SU-DHL-6 (cell line): ENCODE measurements around the gene MESD.

ENCODE experiments used
- EZH2phosphoT487 ChIP-seq: fragments of 200-600 bp; sonication (generic), shearing (Covaris generic); conservative IDR thresholded peaks from 2 replicates; pipeline ENCODE4 v1.6.1; 2018; ENCODE audit warnings: mild to moderate bottlenecking, antibody characterized with exemption, low read length, moderate library complexity, mixed read lengths
- TF ChIP-seq, protein P1 (sequence below): fragments of 200-600 bp; sonication (generic); IDR thresholded peaks from one replicate; pipeline ENCODE4 v1.5.1; 2017; ENCODE audit warnings: antibody characterized with exemption, mild to moderate bottlenecking, low read length, moderate library complexity; ENCODE audit not compliant: insufficient read depth, poor library complexity, severe bottlenecking

DNA sequence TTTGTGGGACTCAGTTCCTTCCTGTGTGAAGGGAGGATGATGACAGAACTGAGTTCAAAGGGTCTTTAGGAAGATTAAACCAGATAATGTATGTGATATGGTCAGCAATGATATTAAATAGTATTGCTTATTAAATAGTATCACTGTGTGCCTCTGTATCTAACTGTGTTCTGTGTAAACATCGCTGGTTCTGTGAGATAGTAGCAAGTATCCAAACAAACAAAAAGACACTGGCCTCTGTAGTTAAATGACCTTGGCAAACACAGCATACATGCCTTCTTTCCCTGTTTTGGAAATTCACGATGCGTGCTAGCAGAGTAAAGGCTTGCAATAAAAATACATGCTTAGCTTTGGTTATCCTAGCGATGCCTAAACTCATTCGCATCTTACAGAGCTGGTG is 76.1 kb downstream of the MESD start:
- TF ChIP-seq, protein P1, sequence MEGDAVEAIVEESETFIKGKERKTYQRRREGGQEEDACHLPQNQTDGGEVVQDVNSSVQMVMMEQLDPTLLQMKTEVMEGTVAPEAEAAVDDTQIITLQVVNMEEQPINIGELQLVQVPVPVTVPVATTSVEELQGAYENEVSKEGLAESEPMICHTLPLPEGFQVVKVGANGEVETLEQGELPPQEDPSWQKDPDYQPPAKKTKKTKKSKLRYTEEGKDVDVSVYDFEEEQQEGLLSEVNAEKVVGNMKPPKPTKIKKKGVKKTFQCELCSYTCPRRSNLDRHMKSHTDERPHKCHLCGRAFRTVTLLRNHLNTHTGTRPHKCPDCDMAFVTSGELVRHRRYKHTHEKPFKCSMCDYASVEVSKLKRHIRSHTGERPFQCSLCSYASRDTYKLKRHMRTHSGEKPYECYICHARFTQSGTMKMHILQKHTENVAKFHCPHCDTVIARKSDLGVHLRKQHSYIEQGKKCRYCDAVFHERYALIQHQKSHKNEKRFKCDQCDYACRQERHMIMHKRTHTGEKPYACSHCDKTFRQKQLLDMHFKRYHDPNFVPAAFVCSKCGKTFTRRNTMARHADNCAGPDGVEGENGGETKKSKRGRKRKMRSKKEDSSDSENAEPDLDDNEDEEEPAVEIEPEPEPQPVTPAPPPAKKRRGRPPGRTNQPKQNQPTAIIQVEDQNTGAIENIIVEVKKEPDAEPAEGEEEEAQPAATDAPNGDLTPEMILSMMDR, result no peak
- TF ChIP-seq EZH2phosphoT487, result no peak
